GM10248 (cell line): ENCODE measurements around the gene PHF21B.

Source experiments
- CTCF ChIA-PET: fragments of 300-600 bp; sonication (Branson Sonifier 250); formaldehyde crosslinking; extraction: SDS; loops from one replicate; lab custom pipeline; 2021; ENCODE audit warnings: antibody characterized with exemption; lab: Yijun Ruan, JAX
- POLR2A ChIA-PET: fragments of 350-650 bp; sonication (Branson Sonifier 250); formaldehyde crosslinking; extraction: SDS; loops from one replicate; lab custom pipeline; 2020; ENCODE audit warnings: antibody characterized with exemption; lab: Yijun Ruan, JAX
- DNase-seq: peaks from one replicate; pipeline ENCODE4 v3.0.0; 2012; ENCODE audit errors: extremely low spot score
- TF ChIP-seq, protein P1 (sequence below): IDR thresholded peaks from 2 replicates; pipeline ENCODE4 v1.5.1; 2012; ENCODE audit warnings: mild to moderate bottlenecking, low read depth; ENCODE audit errors: extremely low read depth, missing control alignments, control extremely low read depth

Gene PHF21B

GRCh38 chr22:44996120-44996519 is 13.7 kb downstream of the PHF21B start:
- CTCF ChIA-PET, result no interaction called here
- TF ChIP-seq, protein P1, sequence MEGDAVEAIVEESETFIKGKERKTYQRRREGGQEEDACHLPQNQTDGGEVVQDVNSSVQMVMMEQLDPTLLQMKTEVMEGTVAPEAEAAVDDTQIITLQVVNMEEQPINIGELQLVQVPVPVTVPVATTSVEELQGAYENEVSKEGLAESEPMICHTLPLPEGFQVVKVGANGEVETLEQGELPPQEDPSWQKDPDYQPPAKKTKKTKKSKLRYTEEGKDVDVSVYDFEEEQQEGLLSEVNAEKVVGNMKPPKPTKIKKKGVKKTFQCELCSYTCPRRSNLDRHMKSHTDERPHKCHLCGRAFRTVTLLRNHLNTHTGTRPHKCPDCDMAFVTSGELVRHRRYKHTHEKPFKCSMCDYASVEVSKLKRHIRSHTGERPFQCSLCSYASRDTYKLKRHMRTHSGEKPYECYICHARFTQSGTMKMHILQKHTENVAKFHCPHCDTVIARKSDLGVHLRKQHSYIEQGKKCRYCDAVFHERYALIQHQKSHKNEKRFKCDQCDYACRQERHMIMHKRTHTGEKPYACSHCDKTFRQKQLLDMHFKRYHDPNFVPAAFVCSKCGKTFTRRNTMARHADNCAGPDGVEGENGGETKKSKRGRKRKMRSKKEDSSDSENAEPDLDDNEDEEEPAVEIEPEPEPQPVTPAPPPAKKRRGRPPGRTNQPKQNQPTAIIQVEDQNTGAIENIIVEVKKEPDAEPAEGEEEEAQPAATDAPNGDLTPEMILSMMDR, result no peak
- DNase-seq, result no peak
- POLR2A ChIA-PET, result no interaction called here

DNA sequence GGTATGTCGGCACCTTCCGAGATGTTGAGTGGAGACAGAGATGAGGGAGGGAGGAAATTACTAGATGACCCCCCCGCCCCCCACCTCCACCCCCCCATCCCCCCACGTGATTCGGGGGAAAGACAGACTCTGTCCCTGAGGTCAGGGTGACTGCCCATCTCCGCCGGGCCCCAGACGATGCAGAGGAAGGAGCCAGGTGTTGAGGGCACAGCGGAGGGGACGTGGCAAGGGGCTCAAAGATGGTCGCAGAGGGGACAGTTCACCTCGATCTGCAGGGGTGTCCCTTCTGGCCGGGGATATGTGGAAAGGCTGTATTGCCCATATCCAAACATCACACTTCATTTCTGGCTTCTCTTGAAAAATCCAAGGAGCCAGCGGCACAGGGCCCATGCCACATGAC is 14.1 kb downstream of the PHF21B start:
- TF ChIP-seq, protein P1, result no peak
- CTCF ChIA-PET, result no interaction called here
- POLR2A ChIA-PET, result no interaction called here
- no peak for DNase-seq

- no peak for DNase-seq
- ChIA-PET POLR2A (no interaction called here), CTCF (no interaction called here)
- TF ChIP-seq, protein P1, result no peak
Observed at GRCh38 chr22:44995105-44995514, 14.7 kb downstream of the PHF21B start.

- no peak for DNase-seq
- TF ChIP-seq, protein P1, result no peak
- CTCF ChIA-PET, result no interaction called here
- POLR2A ChIA-PET, result no interaction called here
Observed at GRCh38 chr22:44994399-44995104, 15.3 kb downstream of the PHF21B start.

DNA sequence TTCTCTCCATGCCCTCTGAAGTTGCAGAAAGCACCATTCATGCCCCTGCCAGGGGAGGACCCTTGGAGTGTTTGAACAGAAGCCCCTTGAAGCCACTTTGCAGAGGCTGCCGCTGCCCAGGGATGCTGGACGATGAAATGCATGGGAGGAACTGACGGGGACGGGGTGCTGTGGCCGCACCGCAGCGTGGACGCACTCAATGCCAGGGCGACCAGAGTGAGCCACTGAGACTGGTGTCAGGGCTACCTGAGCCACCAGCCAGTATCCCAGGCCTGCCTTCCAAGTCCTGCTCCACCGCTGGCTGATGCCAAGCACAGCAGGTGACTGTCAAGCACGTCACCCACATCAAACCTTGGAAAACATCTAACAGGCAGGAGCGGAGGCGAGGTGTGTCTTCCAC is 17.6 kb downstream of the PHF21B start:
- TF ChIP-seq, protein P1, result no peak
- no peak for DNase-seq
- CTCF ChIA-PET, result no interaction called here
- POLR2A ChIA-PET, result no interaction called here

DNA sequence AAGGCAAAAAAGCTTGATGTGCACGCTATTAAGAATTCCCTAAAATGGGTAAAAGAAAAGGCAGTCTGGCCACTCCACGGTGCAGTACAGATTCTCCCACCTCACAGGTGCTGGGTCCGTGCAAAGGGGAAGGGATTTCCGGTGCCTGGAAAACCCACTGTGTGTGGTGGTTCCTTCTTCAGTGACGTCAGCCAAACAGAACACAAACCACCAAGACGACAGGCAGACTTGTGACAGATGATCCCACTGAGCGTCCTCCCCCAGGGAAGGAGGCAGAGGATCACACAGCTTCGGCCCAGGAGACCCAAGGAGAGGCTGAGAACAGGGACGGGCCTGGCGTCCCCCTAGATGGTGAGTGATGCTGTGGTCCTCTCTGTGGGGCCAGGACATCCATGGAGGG is 18.6 kb downstream of the PHF21B start:
- POLR2A ChIA-PET, result no interaction called here
- CTCF ChIA-PET, result no interaction called here
- TF ChIP-seq, protein P1, result no peak
- no peak for DNase-seq
